ENCODE data around the gene ZNF540.
"Not testable (repeated sequence)": the region's sequence is repeated elsewhere in the genome, so short reads cannot be mapped to it uniquely, and the experiment has no call there.

The ZNF540 gene

DNA sequence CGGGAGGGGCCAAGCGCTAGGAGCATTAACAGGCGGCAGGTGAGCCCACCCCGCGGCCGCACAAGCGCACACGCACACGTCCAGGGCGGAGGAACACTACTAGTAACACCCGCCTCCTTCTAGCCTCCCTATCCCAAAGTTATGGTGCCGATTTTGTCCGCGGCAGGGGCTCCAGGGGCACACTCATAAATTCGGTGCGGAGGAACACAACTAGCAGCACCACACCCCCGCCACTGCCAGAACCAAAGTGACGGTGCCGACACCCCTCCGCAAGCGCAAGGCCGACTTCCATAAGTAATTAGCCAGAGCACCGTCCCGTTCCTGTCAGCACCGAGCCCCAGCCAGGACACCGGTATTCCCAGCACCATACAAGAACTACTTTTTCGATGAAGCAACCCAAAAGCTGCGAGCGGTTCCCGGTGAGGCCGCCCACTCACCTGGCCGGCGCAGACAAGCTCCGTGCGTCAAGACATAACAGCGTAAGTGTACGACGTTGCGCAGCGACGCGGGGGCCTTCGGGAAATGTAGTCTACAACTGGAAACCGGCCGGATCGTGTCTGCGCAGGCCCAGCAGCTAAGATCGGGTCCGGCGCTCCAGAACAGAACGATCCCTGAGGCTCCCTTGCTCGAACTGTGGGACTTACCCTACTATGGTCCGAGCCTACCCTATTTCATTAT, at the start of gene ZNF540, which contains the start of gene ZNF571:
TSS of gene ZNF540 (plus strand) at position 573 of the 678 bp plus-strand sequence. CDS start 3,572 bp downstream, outside the sequence.
TSS of gene ZNF571 (minus strand) at position 489 of the 678 bp plus-strand sequence. CDS start 8,116 bp downstream, outside the sequence.
- DNase-seq: peak; percentile 89

DNA sequence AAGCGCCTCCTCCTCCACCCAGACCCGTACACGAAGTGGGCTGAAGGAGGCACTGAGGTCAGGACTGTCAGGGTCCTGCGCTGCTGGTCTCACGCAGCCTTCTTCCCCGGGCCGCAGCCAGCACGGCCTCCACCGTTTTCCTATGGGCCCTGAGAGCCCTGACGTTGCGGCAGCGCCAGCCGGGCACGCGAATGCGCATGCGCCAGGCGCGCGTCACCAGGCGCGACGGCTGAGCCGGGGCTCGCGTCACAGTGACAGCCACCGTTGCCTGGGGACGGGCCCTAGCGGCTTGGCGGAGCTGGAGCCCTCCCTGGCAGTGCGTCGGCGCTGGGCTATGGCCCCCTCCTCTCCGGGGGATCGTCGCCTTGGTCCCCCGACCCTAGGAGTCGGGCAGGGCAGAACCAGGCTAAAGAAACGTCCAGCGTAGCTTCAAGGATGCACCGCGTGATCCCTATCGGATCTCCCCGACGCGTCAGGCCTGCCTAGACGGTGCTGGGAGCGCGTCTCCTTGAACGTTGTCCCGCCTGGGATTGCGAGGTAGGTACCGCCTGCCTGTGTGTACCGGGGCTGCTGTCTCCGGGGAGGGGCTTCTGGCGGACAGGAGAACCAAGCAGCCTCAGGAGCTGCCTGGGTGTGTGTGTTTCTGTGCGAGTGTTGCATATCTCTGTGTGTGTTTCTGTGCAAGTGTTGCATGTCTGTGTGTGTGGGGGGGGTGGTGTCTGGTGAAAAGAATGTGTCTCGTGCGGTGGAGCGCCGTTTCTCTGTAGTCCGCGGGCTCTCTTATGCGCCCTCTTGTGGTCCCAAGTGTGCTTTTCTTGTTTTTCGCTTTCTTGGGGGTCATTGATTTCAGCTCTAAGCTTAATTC, 43.3 kb upstream of the ZNF540 start:
- peak; percentile 69 for DNase-seq

DNA sequence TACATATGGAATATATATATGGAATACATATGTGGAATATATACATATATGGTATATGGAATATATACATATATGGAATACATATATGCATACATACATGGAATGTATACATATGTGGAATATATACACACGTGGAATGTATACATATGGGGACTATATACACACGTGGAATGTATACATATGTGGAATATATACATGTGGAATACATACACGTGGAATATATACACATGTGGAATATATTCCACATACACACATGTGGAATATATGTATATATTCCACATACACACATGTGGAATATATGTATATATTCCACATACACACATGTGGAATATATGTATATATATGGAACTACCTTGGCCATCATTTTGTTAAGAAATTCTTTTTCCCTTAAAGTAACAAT, 31.2 kb upstream of the ZNF540 start:
- DNase-seq: no peak

DNA sequence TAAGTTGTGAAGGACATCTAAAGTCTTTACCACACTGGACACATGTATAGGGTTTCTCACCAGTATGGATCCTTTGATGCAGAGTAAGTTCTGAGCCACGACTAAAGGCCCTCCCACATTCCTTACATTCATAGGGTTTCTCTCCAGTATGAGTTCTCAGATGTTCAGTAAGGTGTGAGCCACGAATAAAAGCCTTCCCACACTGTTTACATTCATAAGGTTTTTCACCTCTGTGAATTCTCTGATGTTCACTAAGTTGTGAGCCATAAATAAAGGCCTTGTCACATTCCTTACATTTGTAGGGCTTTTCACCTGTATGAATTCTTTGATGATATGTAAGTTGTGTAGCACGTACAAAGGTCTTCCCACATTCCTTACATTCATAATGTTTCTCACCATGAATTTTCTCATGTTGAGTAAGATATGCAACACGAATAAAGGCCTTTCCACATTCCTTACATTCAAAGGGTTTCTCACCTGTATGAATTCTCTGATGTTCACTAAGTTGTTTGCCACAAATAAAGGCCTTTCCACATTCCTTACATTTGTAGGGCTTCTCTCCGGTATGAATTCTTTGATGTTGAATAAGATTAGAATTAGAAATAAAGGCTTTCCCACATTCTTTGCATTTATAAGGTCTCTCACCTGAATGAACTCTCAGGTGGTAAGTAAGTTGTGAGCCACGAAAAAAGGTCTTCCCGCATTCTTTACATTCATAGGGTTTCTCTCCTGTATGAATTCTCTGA, 29.9 kb upstream of the ZNF540 start:
- DNase-seq: no peak

DNA sequence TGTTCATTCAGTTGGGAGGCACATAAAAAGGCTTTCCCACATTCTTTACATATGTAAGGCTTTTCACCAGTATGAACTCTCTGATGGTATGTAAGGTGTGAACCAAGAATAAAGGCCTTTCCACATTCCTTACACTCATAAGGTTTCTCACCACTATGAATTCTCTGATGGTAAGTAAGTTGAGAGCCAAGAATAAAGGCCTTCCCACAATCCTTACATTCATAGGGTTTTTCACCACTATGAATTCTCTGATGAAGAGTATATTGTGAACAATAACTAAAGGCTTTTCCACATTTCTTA, 29.4 kb upstream of the ZNF540 start:
- DNase-seq: no peak

DNA sequence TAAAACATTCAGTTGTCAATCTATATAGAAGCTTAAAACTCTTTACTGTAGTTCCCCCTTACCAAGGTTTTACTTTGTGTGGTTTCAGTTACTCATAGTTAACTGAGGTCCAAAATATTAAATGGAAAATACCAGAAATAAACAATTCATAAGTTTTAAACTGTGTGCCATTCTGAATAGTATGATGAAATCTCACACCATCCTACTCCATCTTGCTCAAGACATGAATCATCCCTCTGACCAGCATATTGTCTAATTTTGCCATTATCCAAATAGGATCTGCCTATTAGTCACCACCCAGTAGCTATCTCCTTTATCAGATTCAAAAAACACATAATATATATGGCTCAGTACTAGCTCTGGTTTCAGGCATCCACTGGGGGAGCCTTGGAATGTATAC, 22.5 kb upstream of the ZNF540 start:
- DNase-seq: peak; percentile 2

DNA sequence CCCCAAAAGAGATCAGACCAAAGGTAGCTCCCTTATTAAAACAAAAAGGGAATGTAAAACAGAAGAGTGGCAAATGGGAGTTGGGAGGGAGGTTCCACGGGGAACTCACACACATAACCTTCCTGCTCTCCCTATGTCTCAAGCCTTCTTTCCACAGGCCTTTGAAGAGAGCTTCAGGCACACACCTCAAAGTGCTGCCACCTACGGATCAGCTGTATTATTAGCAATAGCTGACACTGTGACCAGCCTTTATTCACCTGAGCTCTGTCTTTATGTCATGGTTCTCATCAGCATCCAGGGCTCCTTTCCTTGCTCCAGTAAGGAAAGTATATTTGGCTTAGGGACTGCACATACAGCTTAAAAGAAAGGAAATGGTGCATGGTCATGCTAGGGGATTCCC, 11.3 kb upstream of the ZNF540 start:
- DNase-seq: no peak

DNA sequence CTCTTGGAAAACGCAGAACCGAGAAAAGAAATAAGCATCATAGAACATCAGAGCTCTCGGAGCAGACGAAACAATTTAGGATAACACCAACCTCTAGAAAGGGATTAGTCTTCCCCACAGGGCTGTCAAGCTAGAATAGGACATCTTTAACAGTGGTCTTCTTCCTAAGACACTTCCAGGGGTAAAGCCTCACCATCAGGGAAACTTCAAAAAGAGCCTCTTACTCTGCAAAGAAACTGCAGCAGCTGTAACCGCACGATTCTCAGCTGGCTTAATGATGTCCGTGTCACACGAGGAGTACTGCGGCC, 726 bp upstream of the ZNF540 start:
- no peak for DNase-seq

DNA sequence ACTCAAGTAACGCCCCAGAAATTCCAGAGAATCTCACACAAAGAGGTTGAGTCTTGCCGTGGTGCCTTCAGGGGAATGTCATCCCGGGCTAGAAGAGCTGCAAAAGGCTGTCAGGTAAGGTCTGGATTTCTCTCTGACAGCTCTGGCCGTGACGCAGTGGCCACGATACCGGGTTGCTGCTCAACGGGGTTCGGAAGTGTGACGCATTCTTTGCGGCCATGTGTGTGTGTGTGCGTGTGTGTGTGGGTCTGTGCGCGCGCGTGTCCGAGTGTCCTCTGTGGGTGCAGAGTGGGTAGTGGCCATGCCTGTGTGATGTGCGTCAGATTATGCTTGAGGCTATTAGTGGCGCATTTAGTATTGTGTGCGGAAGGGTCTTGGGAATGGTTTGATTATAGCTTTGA, 306 bp downstream of the ZNF540 start:
- peak; percentile 26 for DNase-seq

DNA sequence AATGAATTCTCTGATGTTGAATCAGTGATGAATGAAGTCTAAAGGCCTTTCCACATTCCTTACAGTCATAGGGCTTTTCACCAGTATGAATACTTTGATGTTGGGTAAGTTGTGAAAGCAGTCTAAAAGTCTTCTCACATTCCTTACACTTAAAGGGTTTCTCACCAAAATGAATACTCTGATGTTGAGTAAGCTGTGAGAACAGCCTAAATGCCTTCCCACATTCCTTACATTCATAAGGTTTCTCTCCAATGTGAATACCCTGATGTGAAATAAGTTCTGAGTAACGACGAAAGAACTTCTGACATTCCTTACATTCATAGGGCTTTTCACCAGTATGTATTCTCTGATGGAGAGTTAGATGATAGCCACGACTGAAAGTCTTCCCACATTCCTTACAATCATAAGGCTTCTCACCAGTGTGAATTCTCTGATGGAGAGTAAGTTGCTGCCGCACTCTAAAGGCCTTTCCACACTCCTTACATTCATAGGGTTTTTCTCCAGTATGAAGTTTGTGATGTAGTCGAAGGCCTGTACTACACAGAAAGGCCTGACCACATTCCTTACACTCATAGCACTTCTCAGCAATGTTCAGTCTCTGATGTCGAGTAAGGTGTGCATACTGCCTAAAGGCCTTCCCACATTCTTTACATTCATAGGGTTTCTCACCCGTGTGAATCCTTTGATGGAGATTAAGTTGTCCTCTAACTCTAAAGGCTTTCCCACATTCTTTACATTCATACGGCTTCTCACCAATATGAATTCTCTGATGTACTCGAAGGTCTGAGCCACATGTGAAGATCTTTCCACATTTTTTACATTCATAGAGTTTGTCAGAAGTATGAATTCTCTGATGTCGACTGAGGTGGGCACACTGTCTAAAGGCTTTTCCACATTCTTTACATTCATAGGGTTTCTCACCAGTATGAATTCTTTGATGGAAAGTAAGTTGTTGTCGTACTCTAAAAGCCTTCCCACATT, 40.7 kb downstream of the ZNF540 start:
- no peak for DNase-seq

DNA sequence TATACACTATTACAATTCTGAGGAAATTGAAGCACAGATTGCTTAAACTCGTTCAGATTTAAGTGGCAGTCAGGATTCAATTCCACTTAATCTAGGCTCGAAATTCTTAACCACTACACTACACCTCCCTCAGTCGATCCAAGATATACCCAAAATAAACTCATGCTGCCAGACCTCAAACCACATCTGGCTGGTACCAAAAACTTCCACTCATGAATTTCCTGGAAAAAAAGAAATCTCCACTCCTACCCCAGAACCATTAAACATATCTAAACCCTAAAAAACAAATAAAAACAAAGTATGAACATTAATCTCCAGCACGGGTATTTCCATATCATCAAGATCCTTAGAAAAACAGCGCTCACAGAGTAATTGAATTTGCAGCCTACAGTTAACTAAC, 59.4 kb downstream of the ZNF540 start:
- DNase-seq: no peak

DNA sequence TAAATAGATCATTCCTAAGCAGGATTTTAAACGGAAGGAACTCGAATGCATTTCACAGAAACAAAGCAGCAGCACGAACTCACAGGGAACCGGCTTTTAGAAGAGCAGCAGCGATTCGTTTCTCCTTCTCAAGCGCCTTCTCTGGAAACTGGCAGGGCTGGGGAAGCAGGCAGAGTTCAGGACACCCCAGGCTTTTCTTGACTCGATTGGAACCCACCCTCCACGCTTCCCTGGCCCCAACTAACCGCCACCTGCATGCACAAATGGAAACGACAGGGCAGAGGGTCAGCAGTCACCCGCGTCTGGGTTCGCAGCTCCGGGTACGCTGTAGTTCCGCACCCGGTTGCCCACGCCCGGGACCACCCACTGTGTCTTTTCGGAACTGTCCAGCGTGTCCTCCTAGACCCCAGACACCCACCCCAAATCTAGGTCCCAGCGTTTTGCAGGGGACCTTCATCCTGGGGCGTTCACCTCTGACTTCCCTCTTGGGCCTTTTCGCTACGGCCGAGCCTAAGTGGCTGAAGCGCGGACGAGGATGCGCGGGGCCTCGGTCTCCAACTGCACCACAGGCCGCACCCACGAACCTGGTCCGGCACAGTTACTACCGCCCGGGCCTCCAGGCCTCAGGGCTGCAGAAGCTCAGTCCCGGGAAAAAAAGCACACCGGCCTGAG, 60.1 kb downstream of the ZNF540 start:
- peak; percentile 30 for DNase-seq

DNA sequence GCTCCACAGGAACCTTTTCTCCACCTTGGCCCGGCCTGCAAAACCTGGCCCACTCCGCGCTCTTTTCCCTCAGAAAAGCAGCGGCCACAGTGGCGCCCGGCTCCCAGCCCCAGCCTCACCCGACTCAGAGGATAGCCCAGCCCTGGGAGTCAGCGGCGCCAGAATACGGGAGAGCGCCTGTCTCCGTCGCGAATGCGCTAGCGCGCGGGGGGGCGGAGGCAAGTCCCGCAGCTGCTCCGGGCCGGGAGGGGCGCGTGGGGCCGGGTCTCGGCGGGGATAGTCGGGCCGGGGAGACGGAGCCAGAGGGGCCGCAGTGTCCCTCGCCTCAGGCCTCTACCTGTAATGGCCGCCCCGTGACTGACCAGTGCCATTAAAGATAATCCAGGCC, 60.6 kb downstream of the ZNF540 start, which contains the start of gene ZFP30:
TSS of gene ZFP30 (minus strand) at position 165 of the 388 bp plus-strand sequence. CDS start 7,643 bp downstream, outside the sequence.
- DNase-seq: peak; percentile 81

DNA sequence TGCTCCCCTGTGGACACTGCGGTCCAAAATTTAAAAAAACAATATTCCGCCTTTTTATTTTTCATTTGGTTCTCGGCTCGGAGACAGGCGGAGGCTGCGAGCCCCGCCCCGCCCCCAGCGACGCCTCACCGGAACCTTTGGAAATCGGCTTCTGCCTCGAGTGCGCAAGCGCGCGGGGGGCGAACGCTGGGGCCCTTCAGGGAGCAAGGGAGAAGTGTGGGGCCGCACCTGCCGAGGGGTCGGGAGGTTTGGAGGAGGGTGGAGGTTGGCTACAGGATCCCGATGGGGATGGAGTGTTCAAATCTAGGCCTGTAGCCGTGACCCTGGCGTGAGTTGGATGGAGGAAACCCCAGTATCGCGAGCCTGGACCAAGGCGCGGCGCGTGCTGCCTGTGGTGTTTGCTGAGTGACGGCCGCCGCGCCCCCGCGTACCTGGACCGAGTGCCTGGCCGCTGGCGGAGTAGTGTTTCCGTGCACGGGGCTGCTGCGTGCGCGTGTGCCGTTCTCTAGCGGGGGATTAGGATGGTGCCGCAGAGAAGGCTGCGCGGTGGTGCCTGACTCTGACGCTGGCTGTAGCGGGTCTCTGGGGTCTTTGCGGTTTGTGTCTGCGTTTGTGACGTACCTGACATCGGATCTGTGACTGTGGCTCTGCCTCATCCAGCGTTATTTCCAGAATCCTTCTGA, 61.2 kb downstream of the ZNF540 start:
- peak; percentile 76 for DNase-seq

DNA sequence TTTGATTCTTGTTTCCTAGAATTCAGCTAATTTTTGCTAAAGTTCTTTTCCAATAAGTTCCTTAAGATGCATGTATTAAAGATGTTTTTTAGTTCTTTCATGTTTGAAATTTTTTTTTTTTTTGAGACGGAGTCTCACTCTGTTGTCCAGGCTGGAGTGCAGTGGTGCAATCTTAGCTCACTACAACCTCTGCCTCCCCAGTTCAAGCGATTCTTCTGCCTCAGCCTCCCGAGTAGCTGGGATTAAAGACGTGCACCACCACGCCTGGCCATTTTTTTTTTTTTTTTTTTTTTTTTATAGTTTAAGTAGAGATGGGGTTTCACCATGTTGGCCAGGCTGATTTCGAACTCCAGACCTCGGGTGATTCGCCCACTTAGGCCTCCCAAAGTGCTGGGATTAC, 62.5 kb downstream of the ZNF540 start:
- not testable (repeated sequence) for DNase-seq

All from fibroblast of upper back skin (primary cell).